T-helper 1 cell treated with Interleukin-12 subunit alpha and Interleukin-12 subunit beta and Interleukin-4 antibody, amounts not matched to agents 30 ng/mL and 1 ng/mL, for 36 hours (primary cell): ENCODE results near the gene ANGEL2. TPM values are rescaled to one million over a fixed set of nuclear protein-coding genes. Genes with fewer than 3 reads are reported as not detected.

ENCODE experiments used
- intact Hi-C: fragments of 100-400 bp; cut with micrococcal nuclease; formaldehyde crosslinking; loops from one replicate; pipeline ENCODE4 v1.15.1; 2024
- total RNA-seq: library from RNA; stranded (reverse); gene quantifications from 2 replicates; pipeline ENCODE4 v1.2.3, GENCODE V29; 2022

ANGEL2 gene
- total RNA-seq, 1 donor from 2014 or later, result 51.5 TPM

GRCh38 chr1:212953321-212953720 lies 62.3 kb downstream of the ANGEL2 start:
- intact Hi-C loops, result no loop called here

- intact Hi-C loops, result no loop called here
Measured at GRCh38 chr1:212952641-212952976, 63.1 kb downstream of the ANGEL2 start.

DNA sequence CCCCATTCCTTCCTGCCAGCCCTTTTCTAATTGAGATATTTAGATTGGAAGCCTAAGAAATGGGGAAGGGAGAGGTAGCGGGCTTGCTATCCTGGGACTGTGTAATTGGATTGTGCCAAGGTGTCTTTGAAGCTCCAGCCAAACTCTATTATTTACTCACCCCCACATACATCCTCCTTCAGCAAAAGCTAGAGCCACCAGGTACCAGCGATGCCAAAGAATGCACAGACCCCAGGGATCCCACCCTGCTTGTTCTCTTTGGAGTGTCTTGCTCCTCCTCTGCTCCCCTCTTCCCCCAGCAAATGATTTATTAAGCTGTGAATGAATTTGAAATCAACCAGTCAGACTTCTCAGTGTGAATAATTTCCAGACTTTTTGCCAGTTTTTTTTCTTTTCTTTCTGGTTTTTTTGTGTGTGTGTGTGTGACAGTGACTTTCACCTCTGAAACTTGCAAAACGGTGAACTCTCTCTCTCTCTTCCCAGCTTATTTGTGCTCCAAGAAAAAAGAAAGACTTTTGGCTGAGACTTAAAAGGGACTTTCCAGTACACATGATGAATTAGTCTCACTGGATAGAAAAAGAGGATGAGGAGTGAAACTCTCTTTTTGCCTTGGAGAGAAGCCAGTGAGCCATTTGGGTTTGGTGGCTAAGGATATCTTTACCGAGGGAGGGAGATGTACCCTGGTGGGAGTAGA lies 63.6 kb downstream of the ANGEL2 start:
- intact Hi-C loops, result no loop called here

DNA sequence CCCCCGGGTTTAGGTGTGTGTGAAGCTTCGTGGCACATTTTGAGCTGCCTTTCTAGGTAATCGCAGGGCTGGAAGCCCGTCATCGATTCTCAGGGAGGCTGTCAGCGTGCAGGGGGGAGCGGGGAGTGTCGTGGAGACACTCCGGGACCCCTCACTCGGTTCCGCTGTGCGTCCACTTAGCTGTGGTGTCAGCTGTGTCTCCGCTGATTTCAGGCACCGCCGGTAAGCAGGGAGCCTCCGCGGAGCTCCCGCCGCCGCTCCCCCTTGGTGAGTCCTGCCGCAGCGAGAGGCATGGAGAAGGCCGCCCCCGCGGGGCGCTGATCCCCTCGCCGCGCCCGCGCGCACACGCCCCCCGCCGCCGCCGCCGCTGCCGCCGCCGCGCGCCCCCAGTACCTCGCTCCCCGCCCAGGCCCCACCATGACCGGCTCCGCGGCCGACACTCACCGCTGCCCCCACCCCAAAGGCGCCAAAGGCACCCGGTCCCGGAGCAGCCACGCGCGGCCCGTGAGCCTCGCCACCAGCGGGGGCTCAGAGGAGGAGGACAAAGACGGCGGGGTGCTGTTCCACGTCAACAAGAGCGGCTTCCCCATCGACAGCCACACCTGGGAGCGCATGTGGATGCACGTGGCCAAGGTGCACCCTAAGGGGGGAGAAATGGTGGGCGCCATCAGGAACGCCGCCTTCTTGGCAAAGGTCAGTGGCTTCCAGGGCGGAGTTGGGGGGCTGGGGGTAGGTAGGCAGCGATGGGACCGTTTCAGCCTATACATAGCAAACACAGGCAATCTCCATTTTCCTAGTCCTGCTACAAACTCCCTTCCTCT lies 64.3 kb downstream of the ANGEL2 start:
- intact Hi-C loops, result no loop called here

DNA sequence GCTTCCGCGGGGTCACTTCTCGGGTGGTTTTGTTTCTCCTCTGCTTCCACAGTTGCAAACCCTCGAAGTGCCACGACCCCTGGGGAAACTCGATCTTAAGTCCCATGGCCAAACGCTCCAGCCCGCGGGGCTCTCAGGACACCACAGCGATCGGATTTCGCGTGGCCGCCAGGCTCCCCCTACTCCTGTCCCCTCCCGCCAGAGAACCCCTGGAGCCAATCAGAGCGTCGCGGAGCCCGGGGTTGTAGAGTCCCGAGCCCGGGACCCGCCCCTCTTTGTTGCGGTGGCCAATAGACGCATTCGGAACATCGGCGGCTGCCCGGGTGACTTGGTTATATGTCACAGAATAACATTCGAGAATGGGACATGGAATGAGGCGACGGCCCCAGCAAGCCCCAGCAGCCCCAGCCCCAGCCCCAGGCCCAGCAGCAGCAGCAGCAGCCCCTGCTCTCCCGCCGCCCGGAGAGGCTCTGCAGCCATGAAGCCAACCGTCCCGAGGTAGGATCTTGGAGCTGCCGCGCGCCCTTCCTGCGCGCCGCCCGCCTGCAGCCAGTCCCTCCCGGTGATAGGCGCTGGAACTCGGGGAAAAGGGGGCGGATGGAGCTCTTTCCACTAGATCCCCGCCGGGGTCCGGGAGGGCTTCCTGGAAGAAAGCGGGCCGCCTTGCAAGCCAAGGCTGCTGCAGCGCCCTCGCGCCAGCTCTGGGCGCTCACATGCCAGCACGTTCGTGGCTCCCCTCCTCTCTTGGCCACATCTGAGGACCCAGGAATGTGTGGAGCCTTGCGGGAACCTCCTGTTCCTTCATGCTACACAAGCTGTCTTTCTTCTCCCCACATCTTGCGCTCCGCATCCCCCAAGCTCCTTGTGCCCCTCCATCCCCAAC lies 65.2 kb downstream of the ANGEL2 start, which contains the start of gene VASH2:
Gene VASH2 (plus strand): TSS at position 299 of the 883 bp plus-strand sequence. CDS start 1,002 bp downstream, outside the sequence.
- intact Hi-C loops, result loop anchor here (1.0 kb wide), 2 partner anchors 65 to 92 kb away; partner anchors contain the start of genes ANGEL2 and FLVCR1

DNA sequence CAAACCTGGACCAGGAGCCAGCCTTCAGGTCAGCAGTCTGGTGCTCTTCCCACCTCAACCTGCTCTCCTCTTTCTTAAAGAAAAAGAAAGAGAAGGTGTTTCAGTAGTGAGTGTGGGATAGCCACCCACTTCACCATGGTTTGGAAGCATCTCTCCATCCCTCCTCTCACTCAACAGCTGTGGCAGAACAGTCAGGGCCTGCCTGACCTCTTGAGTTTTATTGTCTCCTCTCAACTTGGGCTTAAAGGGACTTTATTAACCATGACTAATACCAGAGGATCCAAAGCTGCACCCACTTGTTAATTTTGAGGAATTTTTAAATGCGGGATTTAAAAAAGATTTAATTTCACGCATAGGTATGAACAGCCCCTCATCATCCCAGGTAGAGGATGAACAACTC lies 65.9 kb downstream of the ANGEL2 start:
- intact Hi-C loops, result loop anchor here (1.0 kb wide), 2 partner anchors 66 to 91 kb away; partner anchors contain the start of genes ANGEL2 and FLVCR1

- intact Hi-C loops, result no loop called here
Measured at GRCh38 chr1:212946872-212947271, 68.8 kb downstream of the ANGEL2 start.

- intact Hi-C loops, result no loop called here
Measured at GRCh38 chr1:212945463-212946160, 70.1 kb downstream of the ANGEL2 start.

GRCh38 chr1:212945056-212945455 lies 70.6 kb downstream of the ANGEL2 start:
- intact Hi-C loops, result no loop called here

GRCh38 chr1:212944229-212944901 lies 71.3 kb downstream of the ANGEL2 start:
- intact Hi-C loops, result no loop called here

DNA sequence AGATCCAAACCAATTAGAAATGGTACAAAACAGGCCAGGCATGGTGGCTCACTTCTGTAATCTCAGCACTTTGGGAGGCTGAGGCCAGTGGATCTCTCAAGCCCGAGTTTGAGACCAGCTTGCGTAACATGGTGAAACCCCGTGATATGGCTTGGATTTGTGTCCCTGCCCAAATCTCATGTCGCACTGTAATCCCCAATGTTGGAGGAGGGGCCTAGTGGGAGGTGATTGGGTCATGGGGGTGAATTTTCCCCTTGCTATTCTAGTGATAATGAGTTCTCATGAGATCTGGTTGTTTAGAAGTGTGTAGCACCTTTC lies 72.3 kb downstream of the ANGEL2 start:
- intact Hi-C loops, result no loop called here

- intact Hi-C loops, result no loop called here
Measured at GRCh38 chr1:212942679-212943392, 72.8 kb downstream of the ANGEL2 start.

Other genes starting within 250 kb of the ANGEL2 start
- gene NSL1, start 224.1 kb downstream of the ANGEL2 start, total RNA-seq, result 39.8 and 40.9 TPM in 2 replicates
- 14.2 and 17.9 TPM in 2 replicates for gene TATDN3, start 224.0 kb downstream of the ANGEL2 start, total RNA-seq
- gene SPATA45, start 168.2 kb downstream of the ANGEL2 start, total RNA-seq, result 0.93 TPM in 1 of 2 replicates, not detected in the other
- 11.4 and 13.3 TPM in 2 replicates for gene FLVCR1, start 157.6 kb downstream of the ANGEL2 start, total RNA-seq
- 0.15 and 0.64 TPM in 2 replicates for gene VASH2, start 65.3 kb downstream of the ANGEL2 start, total RNA-seq
- gene RPS6KC1, start 35.4 kb upstream of the ANGEL2 start, total RNA-seq, result 14.7 and 16.8 TPM in 2 replicates